NCI-H774 (cell line): ENCODE results near the gene SOX6.
"Not testable (repeated sequence)": the region's sequence is repeated elsewhere in the genome, so short reads cannot be mapped to it uniquely, and the experiment has no call there.

ENCODE experiments used
- DNase-seq: peaks from one replicate; lab custom pipeline; 2025; lab: John Stamatoyannopoulos, UW

The SOX6 gene

GRCh38 chr11:16148301-16148931 lies 207.9 kb downstream of the SOX6 start:
- DNase-seq = no peak

DNA sequence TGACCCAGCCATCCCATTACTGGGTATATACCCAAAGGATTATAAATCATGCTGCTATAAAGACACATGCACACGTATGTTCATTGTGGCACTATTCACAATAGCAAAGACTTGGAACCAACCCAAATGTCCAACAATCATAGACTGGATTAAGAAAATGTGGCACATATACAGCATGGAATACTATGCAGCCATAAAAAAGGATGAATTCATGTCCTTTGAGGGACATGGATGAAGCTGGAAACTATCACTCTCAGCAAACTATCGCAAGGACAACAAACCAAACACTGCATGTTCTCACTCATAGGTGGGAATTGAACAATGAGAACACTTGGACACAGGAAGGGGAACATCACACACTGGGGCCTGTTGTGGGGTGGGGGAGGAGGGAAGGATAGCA lies 209.4 kb downstream of the SOX6 start:
- not testable (repeated sequence) for DNase-seq

- not testable (repeated sequence) for DNase-seq
Observed at GRCh38 chr11:16141614-16142013, 214.7 kb downstream of the SOX6 start.

DNA sequence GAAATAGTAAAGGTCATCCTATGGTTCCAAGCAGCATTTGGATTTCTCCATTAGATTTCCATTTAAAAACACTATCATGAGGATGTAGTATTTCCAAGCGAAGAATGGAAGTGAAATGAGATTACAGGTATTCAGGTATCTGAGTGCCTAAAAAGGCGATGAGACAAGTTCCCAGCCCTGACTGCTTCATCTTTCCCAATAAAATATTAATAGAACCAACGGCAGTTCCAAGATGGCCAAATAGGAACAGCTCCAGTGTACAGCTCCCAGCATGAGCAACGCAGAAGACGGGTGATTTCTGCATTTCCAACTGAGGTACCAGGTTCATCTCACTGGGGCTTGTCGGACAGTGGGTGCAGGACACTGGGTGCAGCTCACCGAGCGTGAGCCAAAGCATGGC lies 215.2 kb downstream of the SOX6 start:
- DNase-seq = not testable (repeated sequence)

- no peak for DNase-seq
Observed at GRCh38 chr11:16136792-16137390, 219.5 kb downstream of the SOX6 start.

GRCh38 chr11:16133867-16134266 lies 222.5 kb downstream of the SOX6 start:
- DNase-seq = no peak

DNA sequence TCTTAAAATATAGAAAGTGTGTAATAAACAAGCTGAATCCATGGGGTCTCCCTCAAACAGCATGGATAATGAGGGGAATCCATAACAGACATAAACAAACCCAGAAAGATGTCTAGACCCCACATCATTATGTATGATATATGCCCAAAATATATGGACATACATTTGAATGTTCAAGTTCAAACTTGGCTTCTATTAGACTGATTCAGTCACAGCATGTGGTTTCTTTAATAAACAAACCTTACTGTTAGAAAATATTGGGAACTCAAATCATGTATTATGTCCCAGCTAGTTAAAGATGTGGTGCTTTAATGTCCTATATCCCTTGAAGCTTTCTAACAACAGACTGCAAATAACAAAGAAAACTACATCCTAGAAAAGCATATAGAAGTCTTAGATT lies 228.6 kb downstream of the SOX6 start:
- no peak for DNase-seq

GRCh38 chr11:16126362-16126761 lies 230.0 kb downstream of the SOX6 start:
- DNase-seq = peak; percentile 70

GRCh38 chr11:16125796-16126195 lies 230.6 kb downstream of the SOX6 start:
- no peak for DNase-seq

GRCh38 chr11:16124390-16124789 lies 232.0 kb downstream of the SOX6 start:
- no peak for DNase-seq

DNA sequence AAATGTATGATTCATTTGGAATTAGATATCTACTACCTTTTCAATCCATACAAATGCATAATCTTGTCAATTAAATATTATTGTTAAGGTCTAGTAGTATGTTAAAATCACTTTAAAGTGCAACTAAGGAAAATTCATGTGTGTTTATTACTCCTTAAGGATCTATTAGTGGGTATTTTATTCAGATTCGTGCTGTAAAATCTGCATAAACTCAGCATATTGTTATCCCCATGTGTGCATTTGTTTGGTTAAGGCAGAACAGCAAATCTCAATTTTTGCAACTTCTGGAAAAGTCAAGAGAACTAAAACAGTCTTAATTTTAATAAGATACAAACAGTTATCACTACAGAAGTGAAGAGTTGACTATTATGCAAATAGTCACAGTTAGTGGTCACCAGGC lies 234.5 kb downstream of the SOX6 start:
- DNase-seq = no peak

DNA sequence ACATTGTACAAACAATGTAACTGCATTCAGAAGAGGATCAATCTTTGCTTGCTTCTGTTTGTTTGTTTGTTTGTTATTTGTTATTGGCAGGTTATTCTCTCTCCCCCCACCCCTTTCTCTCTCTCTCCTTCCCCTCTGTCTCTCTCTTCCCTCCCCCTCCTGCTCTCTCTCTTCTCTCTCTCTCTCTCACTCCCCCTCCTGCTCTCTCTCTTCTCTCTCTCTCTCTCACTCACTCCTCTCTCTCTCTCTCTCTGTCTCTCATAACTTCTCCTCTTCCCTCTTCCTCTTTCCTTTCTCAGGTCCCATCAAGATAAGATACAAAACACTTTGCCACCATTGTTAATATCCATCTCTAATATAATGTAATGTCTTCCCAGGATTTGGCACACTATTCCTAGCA lies 236.3 kb downstream of the SOX6 start:
- DNase-seq = no peak

- no peak for DNase-seq
Observed at GRCh38 chr11:16117989-16118756, 238.2 kb downstream of the SOX6 start.

DNA sequence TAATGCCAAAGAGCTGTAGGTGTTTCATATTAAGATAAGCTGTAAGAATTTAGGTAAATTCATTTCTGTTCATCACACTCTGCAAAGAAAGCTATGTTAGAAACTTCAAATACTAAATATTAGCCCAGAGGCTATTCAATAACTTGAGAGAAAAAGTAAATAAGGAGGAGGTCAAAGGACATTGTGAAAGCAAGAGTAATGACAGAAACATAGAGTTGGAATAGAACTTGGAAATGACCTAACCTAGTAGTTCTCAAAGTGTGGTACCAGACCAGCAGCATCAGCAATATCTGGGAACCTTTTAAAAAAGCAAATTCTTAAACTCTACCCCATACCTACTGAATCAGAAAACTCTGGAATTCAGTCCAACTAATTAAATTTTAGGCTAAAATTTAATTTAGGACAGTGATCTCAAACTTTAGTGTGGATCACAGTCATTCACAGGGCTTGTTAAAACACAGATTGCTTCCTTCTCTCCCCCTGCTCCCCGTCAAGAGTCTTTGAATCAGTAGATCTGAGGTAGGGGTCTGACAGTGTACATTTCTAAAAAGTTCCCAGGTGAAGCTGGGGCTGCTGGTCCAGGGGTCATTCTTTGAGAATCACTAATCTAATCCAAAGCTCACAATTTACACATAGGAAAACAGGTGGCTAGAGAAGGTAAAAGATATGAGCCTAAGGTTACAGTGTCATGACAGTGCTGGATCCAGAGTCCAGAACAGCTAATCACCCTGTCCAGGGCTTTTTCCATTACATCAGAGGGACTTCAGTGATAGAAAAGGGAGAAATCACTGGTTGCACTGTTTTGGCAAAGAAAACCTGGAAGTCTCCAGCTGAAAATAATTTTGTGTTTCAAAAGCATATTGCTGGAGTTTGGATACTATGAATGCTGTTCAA lies 241.1 kb downstream of the SOX6 start:
- no peak for DNase-seq

DNA sequence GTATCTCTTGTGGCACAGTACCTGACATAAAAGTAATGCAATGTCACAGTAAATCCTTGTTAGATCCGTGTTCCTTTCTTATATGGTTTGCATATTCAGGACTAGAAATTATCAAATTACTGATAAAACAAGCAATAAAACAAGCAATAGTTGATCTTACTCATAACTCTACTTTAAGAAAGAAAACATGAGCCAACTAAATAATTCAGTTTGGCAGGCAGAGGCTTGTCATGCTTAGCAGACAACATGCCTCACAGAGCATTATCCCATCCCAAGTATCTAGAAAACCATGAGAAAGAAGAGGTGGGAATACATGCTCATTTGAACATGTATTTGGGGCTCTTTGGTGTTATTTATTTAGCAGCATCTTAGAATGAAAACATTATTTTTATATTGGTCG lies 241.9 kb downstream of the SOX6 start:
- no peak for DNase-seq

DNA sequence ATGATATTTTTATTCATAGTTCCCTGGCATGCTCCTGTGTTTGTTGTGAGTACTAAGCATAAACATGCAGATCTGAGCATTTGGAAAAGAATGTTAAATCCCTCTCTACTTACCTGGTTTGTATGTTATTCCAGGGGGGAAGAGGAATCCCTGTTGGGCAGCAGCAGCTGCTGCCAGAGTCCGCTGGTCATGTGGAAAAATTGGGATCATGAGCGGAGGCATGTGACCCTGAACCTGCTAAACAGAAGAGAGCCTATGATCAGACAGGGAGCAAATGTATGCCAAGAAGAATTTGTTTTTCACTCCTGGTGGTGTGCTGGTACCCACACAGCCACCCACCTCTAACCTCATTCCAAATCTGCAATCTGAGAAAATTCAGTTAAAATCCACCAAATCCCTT lies 244.7 kb downstream of the SOX6 start:
- no peak for DNase-seq

DNA sequence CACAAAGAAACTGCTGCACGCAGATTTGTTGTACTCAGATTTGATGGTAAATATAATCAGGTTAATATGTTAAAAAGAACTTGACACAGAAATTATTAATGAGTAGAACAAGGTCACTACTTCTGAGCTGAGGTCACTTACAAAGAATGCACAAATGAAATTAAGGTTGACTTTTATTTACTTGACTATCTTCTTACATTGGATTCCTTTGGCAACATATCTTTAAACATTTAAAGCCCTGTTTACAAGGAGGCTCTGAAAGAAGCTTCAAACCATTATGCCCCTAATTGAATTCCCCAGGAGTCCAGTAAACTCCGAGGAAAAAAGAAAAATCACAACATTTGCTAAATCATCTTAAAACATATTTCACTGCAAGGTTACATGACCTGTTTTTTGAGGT lies 245.5 kb downstream of the SOX6 start:
- DNase-seq = no peak

DNA sequence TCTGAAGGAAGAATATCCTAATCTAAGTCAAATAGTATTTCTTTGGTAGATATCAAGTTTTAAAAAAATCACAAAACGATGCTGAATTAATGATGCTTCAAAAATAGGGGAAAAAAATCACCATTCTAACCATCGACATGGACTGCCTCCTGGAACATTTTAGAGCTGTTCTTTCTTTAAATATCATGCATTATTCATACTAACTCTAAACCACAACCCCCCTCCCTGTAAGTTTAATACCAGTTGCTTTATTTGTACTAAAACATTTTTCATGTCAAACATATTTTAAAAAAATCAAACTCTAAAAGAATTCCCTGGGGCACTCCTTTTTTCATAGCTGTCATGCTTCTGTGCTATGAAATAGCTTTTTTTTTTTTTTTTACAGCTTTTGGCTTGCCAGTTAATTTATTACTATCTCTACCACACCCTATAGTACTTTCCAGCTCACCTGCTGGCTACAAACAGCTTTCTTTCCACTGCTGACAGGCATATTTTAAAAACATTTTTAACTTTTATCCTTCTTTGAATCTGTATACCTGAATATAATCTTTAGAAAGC lies 256.9 kb downstream of the SOX6 start:
- DNase-seq = no peak

GRCh38 chr11:16098526-16099205 lies 257.7 kb downstream of the SOX6 start:
- no peak for DNase-seq

DNA sequence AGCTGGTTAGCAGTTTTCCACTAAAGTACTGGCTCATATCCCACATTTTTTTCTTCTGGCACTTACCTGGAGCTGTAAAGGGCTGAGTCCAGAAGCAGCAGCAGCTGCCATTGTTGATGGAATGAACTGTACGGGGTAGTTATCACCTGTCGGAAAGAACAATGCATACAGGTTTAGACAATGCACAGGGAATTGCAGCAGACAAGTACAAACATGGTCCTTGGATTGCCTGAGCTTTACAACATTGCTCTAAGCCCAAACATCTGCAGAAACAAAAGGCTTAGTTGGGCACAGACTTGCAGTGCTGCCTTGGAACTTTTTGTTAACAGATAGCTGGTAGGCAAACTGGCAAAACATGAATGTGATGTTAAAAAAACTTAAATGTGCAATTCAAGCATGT lies 258.8 kb downstream of the SOX6 start:
- DNase-seq = peak; percentile 95

- no peak for DNase-seq
Observed at GRCh38 chr11:16096336-16096735, 260.0 kb downstream of the SOX6 start.
